A673 (cell line): ENCODE results near the gene CCDC158. TPM values are rescaled to one million over a fixed set of nuclear protein-coding genes. Genes with fewer than 3 reads are reported as not detected.

Experiments
- BruUV-seq: library from RNA; stranded (reverse); fragments of 400-500 nt; replicated peaks from 2 replicates; lab custom pipeline; 2021; lab: Mats Ljungman, UMichigan
- CTCF ChIA-PET: fragments of 300-600 bp; sonication (Branson Sonifier 250); formaldehyde crosslinking; loops from one replicate; lab custom pipeline; 2022; ENCODE audit warnings: antibody characterized with exemption; lab: Charles Lee
- POLR2A ChIA-PET: fragments of 300-600 bp; sonication (Branson Sonifier 250); formaldehyde crosslinking; loops from one replicate; lab custom pipeline; 2022; ENCODE audit warnings: antibody characterized with exemption; ENCODE audit not compliant: low non-redundant PET; lab: Charles Lee
- DNase-seq: peaks from one replicate; pipeline ENCODE4 v3.0.0-alpha.2; 2015; ENCODE audit warnings: low spot score
- H3K27ac ChIP-seq: fragments of 200-600 bp; sonication (generic); 2 replicates; pipeline ENCODE4 v1.5.1; 2016; ENCODE audit warnings: mixed run types, low read depth, mild to moderate bottlenecking, mixed read lengths, antibody characterized with exemption, low read length; ENCODE audit not compliant: poor library complexity, severe bottlenecking
- H3K27me3 ChIP-seq: fragments of 200-600 bp; sonication (generic); replicated peaks from 2 replicates; pipeline ENCODE4 v1.6.1; 2017; ENCODE audit warnings: mixed run types, low read depth, mild to moderate bottlenecking, mixed read lengths, antibody characterized with exemption, low read length; ENCODE audit not compliant: insufficient read depth, poor library complexity
- H3K36me3 ChIP-seq: fragments of 200-600 bp; sonication (generic); 2 replicates; pipeline ENCODE4 v1.6.1; 2016; ENCODE audit warnings: mixed run types, mild to moderate bottlenecking, mixed read lengths, antibody characterized with exemption, low read length; ENCODE audit not compliant: insufficient read depth, poor library complexity, severe bottlenecking
- H3K4me1 ChIP-seq: fragments of 200-600 bp; sonication (generic); 2 replicates; pipeline ENCODE4 v1.6.1; 2017; ENCODE audit warnings: mixed run types, mild to moderate bottlenecking, mixed read lengths, antibody characterized with exemption, low read length; ENCODE audit not compliant: insufficient read depth, poor library complexity, severe bottlenecking
- H3K4me3 ChIP-seq: fragments of 200-600 bp; sonication (generic); 2 replicates; pipeline ENCODE4 v1.5.1; 2016; ENCODE audit warnings: low read depth, mixed run types, mild to moderate bottlenecking, mixed read lengths, low read length; ENCODE audit not compliant: poor library complexity, severe bottlenecking
- H3K9me3 ChIP-seq: fragments of 200-600 bp; sonication (generic); 2 replicates; pipeline ENCODE4 v1.6.1; 2016; ENCODE audit warnings: mixed run types, low read depth, mild to moderate bottlenecking, mixed read lengths, antibody characterized with exemption, low read length; ENCODE audit not compliant: poor library complexity, severe bottlenecking
- CTCF ChIP-seq: fragments of 300-800, 200-600 bp; sonication (generic); conservative IDR thresholded peaks from 2 replicates; pipeline ENCODE4 v1.5.1; 2017; ENCODE audit warnings: low read depth, mild to moderate bottlenecking, antibody characterized with exemption, low read length, moderate library complexity, mixed read lengths
- EZH2 ChIP-seq: fragments of 200-600 bp; sonication (generic); IDR thresholded peaks from 2 replicates; pipeline ENCODE4 v1.6.1; 2017; ENCODE audit warnings: borderline replicate concordance, low read depth, mild to moderate bottlenecking, mixed read lengths, antibody characterized with exemption, low read length; ENCODE audit not compliant: poor library complexity, severe bottlenecking
- intact Hi-C: fragments of 100-400 bp; cut with micrococcal nuclease; formaldehyde crosslinking; loops from one replicate; pipeline ENCODE4 v1.10.0; 2022; ENCODE audit not compliant: unreplicated experiment
- total RNA-seq: library from RNA; stranded (reverse); gene quantifications from 2 replicates; pipeline ENCODE4 v1.2.3, GENCODE V29; 2021

CCDC158 gene
- total RNA-seq, 1 experiment from 2014 or later = not detected

- no peak for DNase-seq
- ChIA-PET CTCF (no interaction called here), POLR2A (no interaction called here)
- intact Hi-C loops = no loop called here
- BruUV-seq = no TSS peak
- Histone ChIP-seq H3K9me3 (no peaks in the 10 kb centered on the region), H3K36me3 (no peaks in the 10 kb centered on the region), H3K27ac (no peak overlapping the region), H3K27me3 (no peaks in the 10 kb centered on the region), H3K4me1 (no peaks in the 10 kb centered on the region), H3K4me3 (no peak overlapping the region)
- TF ChIP-seq EZH2 = no peak
- TF ChIP-seq CTCF = no peak
Observed at GRCh38 chr4:76280488-76281441, 140.2 kb downstream of the CCDC158 start.

- TF ChIP-seq CTCF = no peak
- TF ChIP-seq EZH2 = no peak
- CTCF ChIA-PET = no interaction called here
Observed at GRCh38 chr4:76279462-76279861, 141.5 kb downstream of the CCDC158 start.

GRCh38 chr4:76278583-76278982 is 142.4 kb downstream of the CCDC158 start:
- BruUV-seq = no TSS peak
- H3K27me3 ChIP-seq = no peaks in the 10 kb centered on the region
- DNase-seq = no peak
- no peaks in the 10 kb centered on the region for H3K36me3 ChIP-seq
- intact Hi-C loops = no loop called here
- TF ChIP-seq CTCF = no peak
- TF ChIP-seq EZH2 = no peak
- no peaks in the 10 kb centered on the region for H3K4me1 ChIP-seq
- CTCF ChIA-PET = no interaction called here
- H3K4me3 ChIP-seq = no peak overlapping the region
- no peaks in the 10 kb centered on the region for H3K9me3 ChIP-seq
- POLR2A ChIA-PET = no interaction called here
- H3K27ac ChIP-seq = no peak overlapping the region

More at GRCh38 chr4:76279462-76279861, 141.5 kb downstream of the CCDC158 start:
- Histone ChIP-seq H3K4me3 (no peak overlapping the region), H3K27me3 (no peaks in the 10 kb centered on the region), H3K9me3 (no peaks in the 10 kb centered on the region), H3K36me3 (no peaks in the 10 kb centered on the region), H3K27ac (no peak overlapping the region), H3K4me1 (no peaks in the 10 kb centered on the region)
- POLR2A ChIA-PET = no interaction called here
- intact Hi-C loops = no loop called here
- BruUV-seq = no TSS peak
- DNase-seq = no peak
